Smooth muscle cell of the brain vasculature (primary cell): Measurements from ENCODE around the gene FBXO10.

Source experiments
- DNase-seq: peaks from one replicate; pipeline ENCODE4 v3.0.0-alpha.2; 2012; ENCODE audit warnings: low read depth, low spot score

Gene FBXO10

DNA sequence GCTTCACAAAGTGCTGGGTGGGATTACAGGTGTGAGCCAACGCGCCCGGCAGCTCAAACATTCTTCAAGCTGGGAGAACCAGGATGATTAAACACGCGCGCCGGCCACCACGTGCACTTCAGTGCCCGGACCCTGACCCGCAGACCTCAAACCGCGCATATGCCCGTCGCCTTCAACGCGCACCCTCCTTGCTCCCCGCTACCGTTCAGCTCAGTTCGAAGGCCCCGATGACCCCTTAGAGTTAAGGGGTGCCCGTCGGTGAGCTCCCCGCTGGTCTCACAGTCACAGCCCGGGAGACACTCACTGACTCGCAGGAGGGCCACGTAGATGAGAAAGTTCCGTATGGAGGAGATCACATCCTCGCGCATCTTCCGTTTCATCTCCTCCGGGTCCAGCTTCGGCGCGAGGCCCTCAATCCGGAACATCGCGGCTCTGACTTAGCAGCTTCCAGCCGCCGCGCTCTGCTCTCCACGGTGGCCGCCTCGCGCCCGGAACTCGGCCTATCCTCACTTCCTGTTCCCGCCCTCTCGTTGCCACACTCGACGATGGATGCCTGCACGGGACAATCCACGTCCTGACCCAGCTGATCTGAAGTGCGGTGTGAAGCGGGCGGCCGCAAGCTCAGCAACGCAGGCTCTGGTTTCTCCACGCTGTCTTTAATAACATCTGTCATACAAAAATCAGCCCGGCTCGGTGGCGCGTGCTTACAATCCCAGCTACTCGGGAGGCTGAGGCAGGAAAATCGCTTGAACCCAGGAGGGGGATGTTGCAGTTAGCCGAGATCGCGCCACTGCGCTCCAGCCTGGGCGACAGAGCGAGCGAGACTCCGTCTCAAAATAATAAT is 16.1 kb upstream of the FBXO10 start, which contains the start of gene TOMM5:
Gene TOMM5, minus strand, starts transcription at position 490 of the 844 bp plus-strand sequence. Its CDS starts 65 bp downstream, at position 425.
- no peak for DNase-seq

GRCh38 chr9:37587521-37587920 is 11.3 kb upstream of the FBXO10 start:
- no peak for DNase-seq

GRCh38 chr9:37583522-37584121 is 7.4 kb upstream of the FBXO10 start:
- DNase-seq: no peak

DNA sequence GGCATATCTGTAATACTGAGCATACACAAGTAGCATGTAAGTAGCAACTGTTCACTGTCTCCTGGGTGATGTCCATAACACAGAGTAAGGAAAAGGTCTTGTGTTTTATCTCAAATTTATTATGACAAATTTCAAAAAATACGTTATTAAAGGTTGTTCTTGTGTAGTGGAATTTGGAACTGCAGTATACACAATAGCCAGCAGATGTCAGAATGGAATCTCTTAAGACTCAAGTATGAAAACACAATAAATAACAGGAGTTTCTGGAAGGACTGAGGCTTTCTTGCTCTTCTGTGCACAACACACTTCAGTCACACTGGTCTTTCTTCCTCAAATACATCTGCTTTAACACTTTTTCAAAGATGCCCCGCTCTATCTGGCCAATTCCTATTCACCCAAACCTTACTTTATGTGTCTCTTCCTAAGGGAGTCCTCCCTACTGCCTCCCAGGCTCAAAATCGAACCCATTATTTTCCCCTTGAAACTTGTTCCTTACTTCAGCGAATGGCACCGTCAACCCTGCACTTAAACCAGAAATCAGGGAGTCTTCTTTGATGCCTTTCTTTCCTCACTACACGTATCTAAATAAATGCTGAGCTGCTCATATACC is 6.5 kb upstream of the FBXO10 start:
- no peak for DNase-seq

DNA sequence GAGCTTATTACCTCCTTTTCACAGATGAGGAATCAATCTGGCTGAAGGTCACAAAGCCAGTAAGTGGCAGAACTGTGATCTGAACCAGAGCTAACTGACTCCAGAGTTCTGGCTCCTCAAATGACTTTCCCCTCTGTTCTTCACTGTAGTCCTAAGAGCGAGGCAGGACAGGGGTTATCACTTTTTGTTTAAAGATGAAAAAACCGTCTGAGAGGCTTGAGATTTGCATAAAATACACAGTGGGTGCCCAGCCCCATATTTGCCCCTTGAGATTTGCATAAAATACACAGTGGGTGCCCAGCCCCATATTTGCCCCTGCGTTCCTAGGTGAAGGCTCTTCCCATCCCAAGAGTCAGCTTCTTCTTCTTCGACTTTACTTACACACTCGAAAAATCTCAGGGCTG is 667 bp downstream of the FBXO10 start:
- DNase-seq: no peak

DNA sequence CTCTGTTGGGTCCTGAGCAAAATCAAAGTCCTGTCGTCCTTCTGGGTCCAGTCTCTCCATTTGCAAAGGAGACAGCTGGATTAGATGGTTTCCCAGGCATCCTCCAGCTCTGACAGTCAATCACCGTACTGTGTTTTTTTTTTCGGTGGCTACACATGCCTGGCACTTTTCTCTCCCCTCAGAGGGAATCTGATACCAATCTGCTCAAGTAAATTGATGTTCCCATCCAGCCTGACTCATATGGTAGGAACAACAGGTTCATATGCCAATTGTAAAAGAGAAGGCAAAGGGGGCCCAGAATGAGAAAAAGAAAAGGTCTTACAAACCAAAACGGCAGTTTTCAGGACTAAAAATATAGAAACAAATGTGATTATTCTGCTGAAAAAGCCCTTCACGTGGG is 1.2 kb downstream of the FBXO10 start:
- DNase-seq: no peak

DNA sequence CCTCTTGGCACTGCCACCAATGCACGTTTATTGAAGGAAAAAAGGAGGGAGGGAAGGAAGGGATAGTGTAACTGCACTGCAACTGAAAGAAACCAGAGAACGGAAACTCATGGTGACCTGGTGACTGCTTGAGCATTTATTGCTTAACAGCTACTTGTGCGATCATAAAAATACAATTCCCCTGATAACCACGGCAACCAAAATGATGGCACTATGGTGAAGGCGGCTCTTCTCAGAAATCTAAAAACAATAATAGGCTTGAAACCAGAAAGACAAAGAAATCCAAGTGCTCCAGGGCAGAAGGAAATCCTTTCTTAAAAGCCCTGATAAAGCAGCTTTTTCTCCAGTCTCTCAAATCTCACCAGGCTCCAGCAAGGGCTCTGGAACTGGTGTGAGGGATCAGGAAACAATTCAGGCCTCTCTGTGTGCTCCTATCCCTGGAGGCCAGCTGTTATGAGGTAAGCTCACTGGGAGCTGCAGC is 1.9 kb downstream of the FBXO10 start:
- DNase-seq: no peak

- no peak for DNase-seq
These were observed 4.9 kb downstream of the FBXO10 start for GRCh38 chr9:37571282-37571681.

GRCh38 chr9:37566716-37567115 is 9.5 kb downstream of the FBXO10 start:
- DNase-seq: no peak

GRCh38 chr9:37565661-37566618 is 10.2 kb downstream of the FBXO10 start:
- DNase-seq: no peak

GRCh38 chr9:37564916-37565315 is 11.3 kb downstream of the FBXO10 start:
- DNase-seq: no peak

GRCh38 chr9:37563806-37564513 is 12.2 kb downstream of the FBXO10 start:
- no peak for DNase-seq

- DNase-seq: no peak
These were observed 13.4 kb downstream of the FBXO10 start for GRCh38 chr9:37562826-37563225.

DNA sequence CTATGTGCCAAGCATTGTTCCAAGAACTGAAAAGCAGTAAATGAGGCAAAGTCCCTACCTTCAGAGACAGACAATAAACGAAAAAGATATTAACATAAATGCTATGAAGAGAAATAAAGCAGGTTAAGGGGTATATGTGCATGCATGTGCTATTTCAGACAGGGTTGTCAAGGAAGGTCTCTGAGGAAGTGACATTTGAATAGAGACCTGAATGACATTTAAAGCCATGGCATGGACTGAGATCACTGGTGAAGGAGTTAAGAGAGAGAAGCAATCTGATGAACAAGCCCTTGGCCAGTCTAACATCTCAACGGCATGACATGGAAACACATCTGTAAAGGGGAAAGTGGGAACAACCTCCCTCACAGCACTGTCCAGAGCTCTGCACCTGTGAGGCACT is 14.5 kb downstream of the FBXO10 start:
- DNase-seq: no peak

- no peak for DNase-seq
These were observed 16.2 kb downstream of the FBXO10 start for GRCh38 chr9:37559855-37560592.

- DNase-seq: no peak
These were observed 17.1 kb downstream of the FBXO10 start for GRCh38 chr9:37559125-37559524.

DNA sequence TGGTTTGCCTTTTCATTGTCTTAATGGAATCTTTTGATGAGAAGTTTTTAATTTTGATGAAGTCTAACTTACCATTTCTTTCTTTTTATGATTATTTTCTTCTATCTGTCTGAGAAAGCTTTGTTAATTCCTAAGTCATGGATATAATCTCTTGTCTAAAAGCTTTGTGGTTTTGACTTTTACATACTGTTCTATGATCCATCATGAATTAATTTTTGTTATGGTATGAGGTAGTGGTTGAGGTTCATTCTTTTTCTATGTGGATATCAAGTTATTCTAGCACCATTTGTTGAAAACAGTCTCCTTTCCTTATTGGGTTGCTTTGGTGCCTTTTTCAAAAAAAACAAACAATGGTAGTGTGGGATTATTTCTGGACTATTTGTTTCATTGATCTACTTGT is 20.4 kb downstream of the FBXO10 start:
- no peak for DNase-seq

DNA sequence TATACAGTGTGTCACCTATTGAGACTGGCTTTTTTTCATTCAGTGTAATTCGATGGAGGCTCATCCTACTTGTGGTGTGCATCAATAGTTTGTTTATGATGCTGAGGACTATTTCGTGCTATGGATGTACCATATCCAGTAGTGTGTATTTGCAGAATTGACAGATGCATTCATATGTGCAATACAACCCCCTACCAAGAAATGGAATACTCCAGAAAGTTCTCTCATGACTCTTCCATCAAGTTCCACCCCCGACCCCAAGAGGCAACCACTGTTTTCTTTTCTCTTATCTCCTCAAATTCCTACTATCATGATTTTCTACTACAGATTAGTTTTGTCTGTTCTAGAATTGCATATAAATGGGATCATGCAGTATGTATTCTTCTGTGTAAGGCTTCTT is 21.9 kb downstream of the FBXO10 start:
- DNase-seq: no peak

DNA sequence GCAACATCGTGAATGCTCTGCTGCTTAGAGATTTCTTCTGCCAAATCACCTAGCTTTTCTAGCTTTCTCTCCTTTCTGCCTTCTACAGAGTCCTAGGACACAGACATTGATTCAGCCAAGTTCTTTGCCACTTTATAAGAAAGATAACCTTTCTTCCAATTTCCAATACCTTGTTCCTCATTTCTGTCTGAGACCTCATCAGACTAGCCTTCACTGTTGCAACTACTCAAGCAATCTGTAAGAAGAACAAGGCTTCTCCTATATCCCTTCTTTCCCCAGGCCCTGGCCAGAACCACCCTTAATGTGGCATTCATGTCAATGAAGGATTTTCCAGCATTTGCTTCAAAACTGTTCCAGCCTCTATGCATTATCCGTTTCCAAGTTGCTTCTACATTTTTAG is 24.3 kb downstream of the FBXO10 start:
- DNase-seq: no peak

DNA sequence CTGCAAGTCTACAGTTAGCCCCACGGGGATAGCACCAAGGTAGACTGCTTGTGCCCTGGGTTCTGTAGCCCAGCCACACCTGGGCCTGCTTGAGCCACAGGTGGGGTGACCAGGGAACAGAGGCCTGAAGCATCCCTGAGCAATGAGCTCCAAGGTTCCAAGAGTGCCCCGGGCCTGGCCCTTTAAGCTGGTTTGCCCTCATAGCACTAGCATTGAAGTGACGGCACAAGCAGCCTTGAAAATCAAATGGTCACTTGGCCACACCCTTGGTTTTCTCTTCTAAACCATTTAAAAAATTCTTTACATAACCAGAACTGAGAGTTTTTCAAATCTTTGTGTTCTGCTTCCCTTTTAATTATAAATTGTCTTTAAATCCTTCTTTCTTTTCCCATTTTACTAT is 24.7 kb downstream of the FBXO10 start:
- no peak for DNase-seq
